PFSK-1 (cell line): ENCODE measurements around the gene RHBDD3.

Experiments used
- FOXP2 ChIP-seq: optimal IDR thresholded peaks from 2 replicates; pipeline ENCODE3; 2011; ENCODE audit warnings: borderline replicate concordance, control low read depth, inconsistent platforms; ENCODE audit not compliant: insufficient read depth; ENCODE audit errors: extremely low read length, extremely low read depth
- POLR2AphosphoS5 ChIP-seq: IDR thresholded peaks from 2 replicates; pipeline ENCODE4 v1.6.1; 2012; ENCODE audit warnings: low read depth, mild to moderate bottlenecking, control low read depth, low read length, moderate library complexity
- REST ChIP-seq, 2 experiments: IDR thresholded peaks; 2 replicates each; pipeline versions ENCODE4 v1.6.1 to v1.8.0; 2011 to 2012; ENCODE audit warnings: low read depth in 2 of 2, low read length in 2 of 2, control low read depth in 1 of 2, inconsistent platforms in 1 of 2, mild to moderate bottlenecking in 1 of 2, moderate library complexity in 1 of 2; ENCODE audit not compliant: insufficient read depth in 1 of 2
- SIN3A ChIP-seq: IDR thresholded peaks from 2 replicates; pipeline ENCODE4 v1.6.1; 2012; ENCODE audit warnings: mild to moderate bottlenecking, low read length, moderate library complexity, borderline replicate concordance; ENCODE audit not compliant: insufficient read depth
- TAF1 ChIP-seq: IDR thresholded peaks from 2 replicates; pipeline ENCODE4 v1.6.1; 2012; ENCODE audit warnings: low read length, control low read depth, borderline replicate concordance; ENCODE audit not compliant: insufficient read depth

The RHBDD3 gene

GRCh38 chr22:29224859-29225410, 42.8 kb downstream of the RHBDD3 start:
- no peak for TF ChIP-seq TAF1
- TF ChIP-seq SIN3A: no peak
- no peak for TF ChIP-seq POLR2AphosphoS5
- TF ChIP-seq REST (IDR thresholded peaks at IDR 0.05; ENCODE audit: insufficient read depth in 1 of 2, low read depth in 2 of 2, low read length in 2 of 2): no peak
- TF ChIP-seq FOXP2: no peak

GRCh38 chr22:29224121-29224858, 43.5 kb downstream of the RHBDD3 start:
- TF ChIP-seq POLR2AphosphoS5 (no peak), TAF1 (no peak), SIN3A (no peak), REST (IDR thresholded peaks at IDR 0.05; ENCODE audit: insufficient read depth in 1 of 2, low read depth in 2 of 2, low read length in 2 of 2) (no peak), FOXP2 (no peak)

GRCh38 chr22:29219881-29220670, 47.7 kb downstream of the RHBDD3 start:
- TF ChIP-seq REST (IDR thresholded peaks at IDR 0.05; ENCODE audit: insufficient read depth in 1 of 2, low read depth in 2 of 2, low read length in 2 of 2) (no peak), SIN3A (no peak), FOXP2 (no peak), TAF1 (no peak), POLR2AphosphoS5 (no peak)

- TF ChIP-seq REST (IDR thresholded peaks at IDR 0.05; ENCODE audit: insufficient read depth in 1 of 2, low read depth in 2 of 2, low read length in 2 of 2): no peak
- no peak for TF ChIP-seq SIN3A
- no peak for TF ChIP-seq TAF1
- TF ChIP-seq FOXP2: no peak
- TF ChIP-seq POLR2AphosphoS5: no peak
Observed at GRCh38 chr22:29218758-29219408, 48.9 kb downstream of the RHBDD3 start.
